HCT116 (cell line): Measurements from ENCODE around the gene HIPK2. TPM values are rescaled to one million over a fixed set of nuclear protein-coding genes. Genes with fewer than 3 reads are reported as not detected.

ENCODE experiments used
- ATAC-seq: fragments of 200-7000 bp; cut with Tn5 transposase; 2 replicates; pipeline ENCODE4 v1.9.1; 2020; ENCODE audit warnings: mild to moderate bottlenecking, moderate library complexity
- BruUV-seq: library from RNA; stranded (reverse); fragments of 400-500 nt; replicated peaks from 2 replicates; lab custom pipeline; 2021; lab: Mats Ljungman, UMichigan
- CTCF ChIA-PET: fragments of 300-600 bp; sonication (Branson Sonifier 250); formaldehyde crosslinking; loops from one replicate; lab custom pipeline; 2021; ENCODE audit warnings: antibody characterized with exemption; lab: Charles Lee
- POLR2A ChIA-PET: fragments of 300-600, 350-600 bp; sonication (Branson Sonifier 250); formaldehyde crosslinking; loops from one replicate; lab custom pipeline; 2021; ENCODE audit warnings: antibody characterized with exemption; lab: Charles Lee
- RAD21 ChIA-PET, 2 experiments: fragments of 300-600 bp; sonication (Branson Sonifier 250); formaldehyde crosslinking; loops; one replicate each; lab custom pipeline; 2023; ENCODE audit warnings: low total read pairs in 2 of 2; ENCODE audit not compliant: uncharacterized antibody in 2 of 2, unreplicated experiment in 2 of 2, low non-redundant PET in 1 of 2; lab: Charles Lee
- DNase-seq: peaks from one replicate; pipeline ENCODE4 v3.0.0-alpha.2; 2010; ENCODE audit warnings: low read depth, low spot score
- H2AFZ ChIP-seq: fragments of 200-600 bp; shearing (Covaris generic), sonication (generic); 2 replicates; pipeline ENCODE4 v1.6.1; 2017; ENCODE audit warnings: low read depth, mixed run types, mixed read lengths, antibody characterized with exemption, low read length; ENCODE audit not compliant: poor library complexity, severe bottlenecking
- H3K27ac ChIP-seq: 2 replicates; pipeline ENCODE4 v1.5.1; 2012; ENCODE audit warnings: low read depth, low read length
- H3K27me3 ChIP-seq: fragments of 200-600 bp; sonication (generic); 2 replicates; pipeline ENCODE4 v1.6.1; 2016; ENCODE audit warnings: mixed run types, low read length, mixed read lengths; ENCODE audit not compliant: insufficient read depth
- H3K36me3 ChIP-seq, 2 experiments: fragments of 200-500 bp in 1 of 2; fragments of 200-600 bp in 1 of 2; sonication (Bioruptor generic) in 1 of 2; sonication (generic) in 1 of 2; 2 replicates each; pipeline versions ENCODE4 v1.5.1 to v1.6.1; 2014 to 2016; ENCODE audit warnings: low read length in 2 of 2, inconsistent platforms in 1 of 2, mixed read lengths in 1 of 2, mixed run types in 1 of 2; ENCODE audit not compliant: insufficient read depth in 2 of 2, control insufficient read depth in 1 of 2
- H3K4me1 ChIP-seq, 2 experiments: fragments of 200-600 bp in 1 of 2; sonication (generic) in 1 of 2; 2 replicates each; pipeline versions ENCODE4 v1.5.1 to v1.6.1; 2012 to 2017; ENCODE audit warnings: low read length in 2 of 2, inconsistent platforms in 1 of 2, mild to moderate bottlenecking in 1 of 2, mixed read lengths in 1 of 2, mixed run types in 1 of 2, moderate library complexity in 1 of 2; ENCODE audit not compliant: insufficient read depth in 2 of 2, control insufficient read depth in 1 of 2
- H3K4me2 ChIP-seq: fragments of 200-600 bp; sonication (generic); 2 replicates; pipeline ENCODE4 v1.6.1; 2017; ENCODE audit warnings: mixed run types, low read length, mixed read lengths
- H3K4me3 ChIP-seq, 2 experiments: fragments of 200-600 bp in 1 of 2; sonication (generic) in 1 of 2; replicated peaks in 1 of 2; 2 replicates each; pipeline ENCODE4 v1.5.1; 2011 to 2016; ENCODE audit warnings: low read length in 2 of 2, control low read depth in 1 of 2, low read depth in 1 of 2, mild to moderate bottlenecking in 1 of 2, mixed read lengths in 1 of 2, mixed run types in 1 of 2
- H3K79me2 ChIP-seq: fragments of 200-600 bp; sonication (generic); 2 replicates; pipeline ENCODE4 v1.6.1; 2017; ENCODE audit warnings: mild to moderate bottlenecking, mixed run types, low read length, moderate library complexity, mixed read lengths; ENCODE audit not compliant: insufficient read depth
- H3K9ac ChIP-seq: fragments of 200-600 bp; sonication (generic); 2 replicates; pipeline ENCODE4 v1.6.1; 2016; ENCODE audit warnings: low read length, mixed read lengths
- H3K9me2 ChIP-seq: fragments of 200-600 bp; sonication (generic), shearing (Covaris generic); 2 replicates; pipeline ENCODE4 v1.6.1; 2017; ENCODE audit warnings: mixed run types, mild to moderate bottlenecking, moderate library complexity; ENCODE audit not compliant: insufficient read depth
- H3K9me3 ChIP-seq, 2 experiments: fragments of 200-500 bp in 1 of 2; fragments of 200-600 bp in 1 of 2; sonication (Bioruptor generic) in 1 of 2; sonication (generic) in 1 of 2; 2 replicates each; pipeline ENCODE4 v1.6.1; 2014 to 2017; ENCODE audit warnings: low read length in 2 of 2, mixed read lengths in 2 of 2, inconsistent platforms in 1 of 2, low read depth in 1 of 2, mild to moderate bottlenecking in 1 of 2, mixed run types in 1 of 2, moderate library complexity in 1 of 2; ENCODE audit not compliant: control insufficient read depth in 1 of 2, insufficient read depth in 1 of 2
- H4K20me1 ChIP-seq: fragments of 200-600 bp; sonication (generic), shearing (Covaris generic); 2 replicates; pipeline ENCODE4 v1.6.1; 2017; ENCODE audit warnings: mixed run types, mild to moderate bottlenecking, moderate library complexity; ENCODE audit not compliant: insufficient read depth
- CBX3 ChIP-seq: IDR thresholded peaks from 2 replicates; pipeline ENCODE4 v1.6.1; 2012; ENCODE audit warnings: low read depth
- CEBPB ChIP-seq: IDR thresholded peaks from 2 replicates; pipeline ENCODE4 v1.6.1; 2012; ENCODE audit warnings: low read depth
- ELF1 ChIP-seq: IDR thresholded peaks from 2 replicates; pipeline ENCODE4 v1.6.1; 2012; ENCODE audit warnings: low read depth, borderline replicate concordance
- EZH2 ChIP-seq: fragments of 200-600 bp; sonication (generic); IDR thresholded peaks from 2 replicates; pipeline ENCODE4 v1.6.1; 2017; ENCODE audit warnings: antibody characterized with exemption, mixed run types
- FOSL1 ChIP-seq: IDR thresholded peaks from 2 replicates; pipeline ENCODE4 v1.6.1; 2012; ENCODE audit warnings: low read depth
- POLR2A ChIP-seq: IDR thresholded peaks from 2 replicates; pipeline ENCODE4 v1.7.0; 2011; ENCODE audit warnings: borderline replicate concordance; ENCODE audit not compliant: insufficient read depth, insufficient read length; ENCODE audit errors: extremely low read depth
- RAD21 ChIP-seq: IDR thresholded peaks from 2 replicates; pipeline ENCODE4 v1.6.1; 2012; ENCODE audit warnings: low read depth, mild to moderate bottlenecking
- SIN3A ChIP-seq: IDR thresholded peaks from 2 replicates; pipeline ENCODE4 v1.6.1; 2012; ENCODE audit warnings: low read depth
- SP1 ChIP-seq: IDR thresholded peaks from 2 replicates; pipeline ENCODE4 v1.6.1; 2012; ENCODE audit warnings: low read depth
- TCF7L2 ChIP-seq: IDR thresholded peaks from 2 replicates; pipeline ENCODE4 v1.7.0; 2011; ENCODE audit warnings: borderline replicate concordance, inconsistent platforms; ENCODE audit not compliant: insufficient read depth, insufficient read length; ENCODE audit errors: extremely low read depth
- YY1 ChIP-seq: IDR thresholded peaks from 2 replicates; pipeline ENCODE4 v1.6.1; 2011; ENCODE audit warnings: low read length, low read depth, moderate library complexity, mild to moderate bottlenecking; ENCODE audit not compliant: insufficient replicate concordance; ENCODE audit errors: extremely low read depth
- intact Hi-C: fragments of 100-400 bp; cut with micrococcal nuclease; formaldehyde crosslinking; loops from 2 replicates; pipeline ENCODE4 v1.10.0; 2022
- total RNA-seq: library from RNA; stranded (reverse); gene quantifications from one replicate; pipeline ENCODE4 v1.2.1, GENCODE V29; 2021; ENCODE audit not compliant: unreplicated experiment
- TF ChIP-seq, protein P1 (sequence below): IDR thresholded peaks from 2 replicates; pipeline ENCODE4 v1.6.1; 2012
- TF ChIP-seq, protein P2 (sequence below), 3 experiments: fragments of 200-600 bp in 1 of 3; sonication (generic) in 1 of 3; IDR thresholded peaks in 2 of 3; conservative IDR thresholded peaks in 1 of 3; 2 replicates each; pipeline ENCODE4 v1.5.1; 2012 to 2017; ENCODE audit warnings: low read depth in 2 of 3, low read length in 2 of 3, antibody characterized with exemption in 1 of 3, borderline replicate concordance in 1 of 3, control low read depth in 1 of 3, mild to moderate bottlenecking in 1 of 3, mixed read lengths in 1 of 3, mixed run types in 1 of 3, moderate library complexity in 1 of 3; ENCODE audit not compliant: insufficient read depth in 1 of 3

Gene HIPK2
- total RNA-seq, 1 experiment from 2014 or later = 49.5 TPM

DNA sequence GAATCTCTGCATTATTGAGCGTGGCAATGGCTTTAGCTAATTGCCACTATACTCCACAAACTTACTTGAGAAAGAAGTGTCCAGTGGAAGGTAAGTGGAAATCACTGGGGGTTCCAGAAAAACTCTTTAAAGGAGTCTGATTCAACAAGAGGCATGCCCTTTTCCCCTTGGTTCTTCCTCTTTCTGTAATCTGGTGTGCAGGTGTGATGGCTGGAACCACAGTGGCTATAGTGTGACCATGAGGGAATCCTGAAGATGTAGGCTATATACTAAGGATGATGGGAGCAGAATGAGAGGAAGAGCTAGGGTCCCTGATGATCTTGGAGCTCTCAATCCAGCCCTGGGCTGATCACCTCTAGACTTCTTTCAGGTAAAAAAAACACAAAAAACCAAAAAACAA, 256.4 kb downstream of the HIPK2 start:
- ChIA-PET POLR2A (no interaction called here), CTCF (no interaction called here), RAD21 (interaction anchor here in 1 of 2 experiments (0.7 kb wide), 1 partner anchor 9 kb away, joined by 3 read pairs; no protein-coding TSS in a partner anchor)
- H3K4me1 ChIP-seq = no peaks in the 10 kb centered on the region
- intact Hi-C loops = no loop called here
- no peaks in the 10 kb centered on the region for H3K9me2 ChIP-seq
- DNase-seq (no peak), ATAC-seq (no peak)
- H3K4me3 ChIP-seq = no peak overlapping the region
- no peak overlapping the region for H3K4me2 ChIP-seq
- no peaks in the 10 kb centered on the region for H3K27me3 ChIP-seq
- no peaks in the 10 kb centered on the region for H4K20me1 ChIP-seq
- no peaks in the 10 kb centered on the region for H3K79me2 ChIP-seq
- no peak overlapping the region for H3K27ac ChIP-seq
- H2AFZ ChIP-seq = no peak overlapping the region
- H3K36me3 ChIP-seq = no peaks in the 10 kb centered on the region
- TF ChIP-seq CBX3 (no peak), SIN3A (no peak)
- BruUV-seq = no TSS peak
- H3K9me3 ChIP-seq = no peaks in the 10 kb centered on the region
- no peak overlapping the region for H3K9ac ChIP-seq

DNA sequence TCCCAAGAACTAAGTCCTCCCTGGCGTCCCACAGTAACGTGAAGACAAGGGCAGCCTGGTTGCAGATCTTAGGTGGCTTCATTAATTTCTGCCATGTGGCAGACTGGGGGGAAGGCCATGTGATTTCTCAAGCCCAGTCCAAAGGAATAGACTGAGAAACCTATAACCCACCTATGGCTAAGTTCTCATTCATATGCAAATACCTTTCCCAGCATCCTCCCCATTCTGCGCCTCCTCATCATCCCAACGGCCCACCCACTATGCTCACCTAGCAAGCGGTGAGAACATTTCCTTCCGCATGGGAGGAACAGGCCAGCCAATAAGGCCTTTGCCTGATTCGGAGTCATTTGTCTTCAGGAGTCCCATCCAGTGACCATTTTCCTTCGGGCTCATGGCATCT, 262.5 kb downstream of the HIPK2 start:
- Histone ChIP-seq H3K9ac (no peak overlapping the region), H4K20me1 (no peaks in the 10 kb centered on the region), H3K4me2 (no peak overlapping the region), H3K4me3 (no peak overlapping the region), H3K27ac (no peak overlapping the region), H3K9me3 (no peaks in the 10 kb centered on the region), H3K27me3 (no peaks in the 10 kb centered on the region), H2AFZ (no peak overlapping the region), H3K36me3 (no peaks in the 10 kb centered on the region), H3K4me1 (no peaks in the 10 kb centered on the region), H3K9me2 (no peaks in the 10 kb centered on the region), H3K79me2 (no peaks in the 10 kb centered on the region)
- POLR2A ChIA-PET = no interaction called here
- BruUV-seq = no TSS peak
- intact Hi-C loops = no loop called here
- no peak for ATAC-seq
- TF ChIP-seq EZH2 (no peak), YY1 (no peak), FOSL1 (no peak), POLR2A (no peak), SP1 (no peak), CEBPB (no peak), TCF7L2 (no peak), ELF1 (no peak), RAD21 (no peak)
- TF ChIP-seq, protein P1, sequence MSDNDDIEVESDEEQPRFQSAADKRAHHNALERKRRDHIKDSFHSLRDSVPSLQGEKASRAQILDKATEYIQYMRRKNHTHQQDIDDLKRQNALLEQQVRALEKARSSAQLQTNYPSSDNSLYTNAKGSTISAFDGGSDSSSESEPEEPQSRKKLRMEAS = no peak
- TF ChIP-seq, protein P2, sequence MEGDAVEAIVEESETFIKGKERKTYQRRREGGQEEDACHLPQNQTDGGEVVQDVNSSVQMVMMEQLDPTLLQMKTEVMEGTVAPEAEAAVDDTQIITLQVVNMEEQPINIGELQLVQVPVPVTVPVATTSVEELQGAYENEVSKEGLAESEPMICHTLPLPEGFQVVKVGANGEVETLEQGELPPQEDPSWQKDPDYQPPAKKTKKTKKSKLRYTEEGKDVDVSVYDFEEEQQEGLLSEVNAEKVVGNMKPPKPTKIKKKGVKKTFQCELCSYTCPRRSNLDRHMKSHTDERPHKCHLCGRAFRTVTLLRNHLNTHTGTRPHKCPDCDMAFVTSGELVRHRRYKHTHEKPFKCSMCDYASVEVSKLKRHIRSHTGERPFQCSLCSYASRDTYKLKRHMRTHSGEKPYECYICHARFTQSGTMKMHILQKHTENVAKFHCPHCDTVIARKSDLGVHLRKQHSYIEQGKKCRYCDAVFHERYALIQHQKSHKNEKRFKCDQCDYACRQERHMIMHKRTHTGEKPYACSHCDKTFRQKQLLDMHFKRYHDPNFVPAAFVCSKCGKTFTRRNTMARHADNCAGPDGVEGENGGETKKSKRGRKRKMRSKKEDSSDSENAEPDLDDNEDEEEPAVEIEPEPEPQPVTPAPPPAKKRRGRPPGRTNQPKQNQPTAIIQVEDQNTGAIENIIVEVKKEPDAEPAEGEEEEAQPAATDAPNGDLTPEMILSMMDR (IDR thresholded peaks at IDR 0.05 in 2 of 3, conservative IDR thresholded peaks at IDR 0.05 in 1 of 3; ENCODE audit: borderline replicate concordance in 1 of 3, insufficient read depth in 1 of 3, low read depth in 2 of 3, low read length in 2 of 3) = no peak
- RAD21 ChIA-PET = no interaction called here
- CTCF ChIA-PET = no interaction called here
- no peak for DNase-seq
